Left lung (tissue), 10 donors: ENCODE measurements around the gene RIN2. TPM values are rescaled to one million over a fixed set of nuclear protein-coding genes. Genes with fewer than 3 reads are reported as not detected.

Experiments used
- ATAC-seq: fragments of 200-7000 bp; cut with Tn5 transposase; one replicate; pipeline ENCODE4 v1.9.1; 2020; ENCODE audit warnings: moderate library complexity
- DNase-seq, 4 donors: peaks; one replicate each; pipeline ENCODE4 v3.0.0-alpha.2; 2013 to 2020
- H3K27ac ChIP-seq, 2 donors: fragments of 200-600 bp; sonication (generic) in 1 of 2; one replicate each; pipeline versions ENCODE4 v1.5.0 to v1.8.0; 2020 to 2021
- H3K27me3 ChIP-seq, 2 donors: fragments of 200-600 bp; sonication (generic) in 1 of 2; one replicate each; pipeline versions ENCODE4 v1.5.0 to v1.8.0; 2020 to 2021
- H3K36me3 ChIP-seq, 2 donors: fragments of 200-600 bp; sonication (generic) in 1 of 2; one replicate each; pipeline versions ENCODE4 v1.5.0 to v1.8.0; 2020 to 2021
- H3K4me1 ChIP-seq, 2 donors: fragments of 200-600 bp; one replicate each; pipeline ENCODE4 v1.8.0; 2021
- H3K4me3 ChIP-seq, 2 donors: fragments of 200-600 bp; sonication (generic) in 1 of 2; one replicate each; pipeline versions ENCODE4 v1.5.0 to v1.8.0; 2020 to 2021; ENCODE audit warnings: mild to moderate bottlenecking in 1 of 2
- H3K9me3 ChIP-seq, 2 donors: fragments of 200-600 bp; sonication (generic) in 1 of 2; one replicate each; pipeline versions ENCODE4 v1.5.0 to v1.8.0; 2020 to 2021
- CTCF ChIP-seq, 2 donors: fragments of 200-600 bp; sonication (generic) in 1 of 2; IDR thresholded peaks; one replicate each; pipeline versions ENCODE4 v1.5.0 to v1.8.0; 2021; ENCODE audit warnings: antibody characterized with exemption in 2 of 2
- intact Hi-C, 2 donors: fragments of 100-400 bp; cut with DNase I; formaldehyde crosslinking; loops; one replicate each; pipeline versions ENCODE4 v1.11.2 to v1.14.2; 2022
- polyA plus RNA-seq, 6 donors: library from polyadenylated mRNA; unstranded; fragments of 120-200 nt; gene quantifications; one replicate each; pipeline ENCODE4 v1.2.1, GENCODE V29; 2013; ENCODE audit not compliant: insufficient read length in 6 of 6
- total RNA-seq, 2 donors: library from RNA; stranded (reverse); fragmentation: NEBNext Ultra II Directional; extraction: Animal tissue kit (Norgen Biotek cat#: 25700); gene quantifications; one replicate each; pipeline ENCODE4 v1.2.1, GENCODE V29; 2021
- donor health status: DM: no; HTN: yes; CAD: no.
- donor health status: DM: no; HTN: no; CAD: no.

The RIN2 gene
- total and polyA plus RNA-seq, 8 donors = 34.8 to 69.8 (median 39.7) TPM

- H3K27me3 ChIP-seq = no peaks in the 10 kb centered on the region
- H3K9me3 ChIP-seq = no peaks in the 10 kb centered on the region
- H3K27ac ChIP-seq = no peak overlapping the region
- H3K36me3 ChIP-seq = no peaks in the 10 kb centered on the region
- H3K4me1 ChIP-seq = no peaks in the 10 kb centered on the region
- intact Hi-C loops = no loop called here
- ATAC-seq (peak; percentile 94), DNase-seq (no peak)
- TF ChIP-seq CTCF (IDR thresholded peaks at IDR 0.05) = no peak
- H3K4me3 ChIP-seq = no peak overlapping the region
These were observed 9.0 kb downstream of the RIN2 start for GRCh38 chr20:19767070-19767469.

- no peaks in the 10 kb centered on the region for H3K9me3 ChIP-seq
- intact Hi-C loops = no loop called here
- no peak for TF ChIP-seq CTCF (IDR thresholded peaks at IDR 0.05)
- DNase-seq = no peak
- no peak overlapping the region for H3K4me3 ChIP-seq
- ATAC-seq = no peak
- no peak overlapping the region for H3K27ac ChIP-seq
- no peaks in the 10 kb centered on the region for H3K4me1 ChIP-seq
- H3K36me3 ChIP-seq = no peaks in the 10 kb centered on the region
- no peaks in the 10 kb centered on the region for H3K27me3 ChIP-seq
These were observed 10.3 kb downstream of the RIN2 start for GRCh38 chr20:19768325-19768842.

- Histone ChIP-seq H3K36me3 (no peaks in the 10 kb centered on the region), H3K27ac (no peak overlapping the region), H3K27me3 (no peaks in the 10 kb centered on the region), H3K9me3 (no peaks in the 10 kb centered on the region), H3K4me1 (peaks cover 0 to 2% of the 10 kb centered on the region in 2 donors), H3K4me3 (no peak overlapping the region)
- intact Hi-C loops = no loop called here
- no peak for TF ChIP-seq CTCF (IDR thresholded peaks at IDR 0.05)
- DNase-seq (no peak), ATAC-seq (no peak)
These were observed 11.4 kb downstream of the RIN2 start for GRCh38 chr20:19769507-19769906.

GRCh38 chr20:19770375-19770774 is 12.3 kb downstream of the RIN2 start:
- Histone ChIP-seq H3K4me1 (peaks cover 2 to 6% of the 10 kb centered on the region in 2 donors), H3K27ac (no peak overlapping the region), H3K9me3 (no peaks in the 10 kb centered on the region), H3K36me3 (no peaks in the 10 kb centered on the region), H3K4me3 (no peak overlapping the region), H3K27me3 (no peaks in the 10 kb centered on the region)
- ATAC-seq (no peak), DNase-seq (no peak)
- no peak for TF ChIP-seq CTCF (IDR thresholded peaks at IDR 0.05)
- intact Hi-C loops = loop anchor here in 1 of 2 donors (10.0 kb wide), 1 partner anchor 76 kb away; no protein-coding TSS in a partner anchor

GRCh38 chr20:19771031-19771430 is 13.0 kb downstream of the RIN2 start:
- DNase-seq = no peak
- no peaks in the 10 kb centered on the region for H3K9me3 ChIP-seq
- intact Hi-C loops = loop anchor here in 1 of 2 donors (10.0 kb wide), 1 partner anchor 76 kb away; no protein-coding TSS in a partner anchor
- H3K4me1 ChIP-seq = peaks cover 8 to 12% of the 10 kb centered on the region in 2 donors
- no peak overlapping the region for H3K4me3 ChIP-seq
- TF ChIP-seq CTCF (IDR thresholded peaks at IDR 0.05) = no peak
- H3K27ac ChIP-seq = no peak overlapping the region
- H3K36me3 ChIP-seq = no peaks in the 10 kb centered on the region
- H3K27me3 ChIP-seq = no peaks in the 10 kb centered on the region
- ATAC-seq = no peak
